A549 (cell line): Measurements from ENCODE around the gene RFPL2. TPM values are rescaled to one million over a fixed set of nuclear protein-coding genes. Genes with fewer than 3 reads are reported as not detected.
"Not testable (repeated sequence)": the region's sequence is repeated elsewhere in the genome, so short reads cannot be mapped to it uniquely, and the experiment has no call there.

Experiments used
- ATAC-seq, 2 experiments: fragments of 200-7000 bp in 1 of 2; fragments of >200 bp in 1 of 2; cut with Nextera tagmentation in 1 of 2; cut with Tn5 transposase in 1 of 2; 3 replicates each; pipeline versions ENCODE4 v1.8.0 to v1.9.1; 2018 to 2020; ENCODE audit warnings: mild to moderate bottlenecking in 1 of 2, moderate library complexity in 1 of 2
- CTCF ChIA-PET: fragments of 300-600 bp; sonication (Branson Sonifier 250); formaldehyde crosslinking; extraction: SDS; loops from one replicate; lab custom pipeline; 2021; ENCODE audit warnings: antibody characterized with exemption, inconsistent platforms; lab: Yijun Ruan, JAX
- POLR2A ChIA-PET: fragments of 350-600 bp; formaldehyde crosslinking; extraction: SDS; loops from one replicate; lab custom pipeline; 2021; ENCODE audit warnings: antibody characterized with exemption, inconsistent platforms; lab: Yijun Ruan, JAX
- DNase-seq, 2 experiments: peaks; one replicate each; pipeline versions ENCODE4 v3.0.0 to v3.0.0-alpha.2; 2011 to 2016; ENCODE audit warnings: low read depth in 1 of 2, low spot score in 1 of 2
- FAIRE-seq: peaks from 2 replicates; lab custom pipeline; 2011; peaks lifted over from hg19 to GRCh38; lab: Jason Lieb, UNC
- H3K27ac ChIP-seq, 2 experiments: fragments of >200 bp; sonication (Bioruptor Twin); formaldehyde crosslinking; 3 replicates each; pipeline ENCODE4 v1.5.1; 2016 to 2017
- H3K4me1 ChIP-seq: fragments of >200 bp; sonication (Bioruptor Twin); formaldehyde crosslinking; 3 replicates; pipeline ENCODE4 v1.6.1; 2016
- H3K4me2 ChIP-seq: fragments of >200 bp; sonication (Bioruptor Twin); formaldehyde crosslinking; 3 replicates; pipeline ENCODE4 v1.6.1; 2016
- H3K4me3 ChIP-seq: fragments of >200 bp; sonication (Bioruptor Twin); formaldehyde crosslinking; 3 replicates; pipeline ENCODE4 v1.5.1; 2016
- H3K9me3 ChIP-seq: fragments of >200 bp; sonication (Bioruptor Twin); formaldehyde crosslinking; 3 replicates; pipeline ENCODE4 v1.6.1; 2016
- CBX2 ChIP-seq: fragments of 200-600 bp; sonication (generic); IDR thresholded peaks from 2 replicates; pipeline ENCODE4 v1.6.1; 2016; ENCODE audit warnings: low read depth, mild to moderate bottlenecking, borderline replicate concordance
- CHD4 ChIP-seq: fragments of 200-600 bp; sonication (generic); IDR thresholded peaks from 2 replicates; pipeline ENCODE4 v1.6.1; 2016; ENCODE audit warnings: antibody characterized with exemption, mild to moderate bottlenecking, borderline replicate concordance
- JUN ChIP-seq, 2 experiments: fragments of >200 bp; sonication (Bioruptor Twin); formaldehyde crosslinking; IDR thresholded peaks; 2 replicates in 1 of 2; 3 replicates in 1 of 2; pipeline ENCODE4 v1.6.1; 2016 to 2017
- KDM5A ChIP-seq: fragments of 200-600 bp; sonication (generic); IDR thresholded peaks from 2 replicates; pipeline ENCODE4 v1.6.1; 2016; ENCODE audit warnings: antibody characterized with exemption, mild to moderate bottlenecking
- RFX5 ChIP-seq: fragments of 450-650 bp; IDR thresholded peaks from 2 replicates; pipeline ENCODE4 v1.7.1; 2014; ENCODE audit warnings: antibody characterized with exemption, mild to moderate bottlenecking, moderate library complexity
- WGBS: methylation state at CpG from one replicate; pipeline ENCODE4 v1.1.6; 2017; ENCODE audit errors: missing lambda C conversion rate; 5-methylcytosine and 5-hydroxymethylcytosine counted together
- polyA plus RNA-seq, 4 experiments: library from polyadenylated mRNA; depleted of rRNA in 3 of 4; stranded (reverse); fragments of >200 nt; fragmentation: RNase III in 1 of 4; extraction: RNeasy Plus Mini Kit Qiagen cat#74134 plus additional on column Dnase treatment in 1 of 4; gene quantifications; 2 replicates in 3 of 4; 3 replicates in 1 of 4; pipeline ENCODE4 v1.2.3, GENCODE V29; 2011 to 2017
- TF ChIP-seq, protein P1 (sequence below): fragments of >200 bp; sonication (Bioruptor Twin); formaldehyde crosslinking; IDR thresholded peaks from 3 replicates; pipeline ENCODE4 v1.5.1; 2016
- TF ChIP-seq, protein P2 (sequence below): fragments of >200 bp; sonication (Bioruptor Twin); formaldehyde crosslinking; IDR thresholded peaks from 3 replicates; pipeline ENCODE4 v1.6.1; 2016
- TF ChIP-seq, protein P3 (sequence below): fragments of 250-450 bp; sonication (Bioruptor Pico); IDR thresholded peaks from 2 replicates; pipeline ENCODE4 v1.5.0; 2021; ENCODE audit warnings: mild to moderate bottlenecking, moderate library complexity, borderline replicate concordance

The RFPL2 gene
- polyA plus RNA-seq, 2 of the 4 experiments (the other 2 are of a cell fraction): 0.19 to 0.25 TPM

DNA sequence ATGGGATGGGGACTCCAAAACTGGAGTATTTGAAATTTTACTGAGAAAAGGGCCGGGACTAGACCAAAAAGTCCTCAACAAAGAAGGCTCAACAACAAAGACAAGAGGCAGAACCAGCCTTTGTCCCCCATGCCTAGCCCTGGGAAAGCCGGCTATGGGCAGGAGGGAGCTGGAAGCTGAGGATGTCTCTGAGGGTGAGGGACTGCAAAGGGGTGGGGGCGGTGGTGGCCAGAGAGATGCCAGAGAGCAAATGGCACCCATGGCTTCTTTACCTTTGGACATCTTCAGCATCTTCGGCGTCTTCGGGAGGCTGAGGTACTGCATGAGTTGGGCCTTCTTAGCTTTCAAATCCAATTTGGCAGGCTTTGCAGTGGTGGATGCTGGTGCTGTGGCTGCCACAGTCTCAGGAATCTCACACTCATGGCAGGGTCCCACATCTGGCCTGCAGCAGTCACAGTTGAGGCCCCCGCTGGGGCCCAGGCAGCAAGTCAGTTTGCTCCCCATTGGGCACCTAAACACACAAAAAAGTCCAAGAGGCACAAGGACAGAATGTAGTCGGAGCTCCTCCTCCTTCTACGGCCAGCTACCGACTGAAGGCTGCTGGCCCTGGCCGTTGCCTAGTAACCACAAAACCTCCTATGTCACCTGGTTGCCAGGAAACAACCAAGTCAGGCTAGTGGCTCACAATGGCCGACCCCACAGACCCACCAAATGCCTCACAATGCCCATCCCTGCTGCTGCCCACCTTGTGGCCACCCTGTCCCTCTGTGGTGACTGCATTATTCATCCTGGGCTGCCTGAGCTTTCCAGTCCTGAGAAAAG is 46.0 kb downstream of the RFPL2 start, which contains the start of gene C22orf42:
TSS of gene C22orf42 (minus strand) at position 592 of the 822 bp plus-strand sequence. CDS start at position 504, 88 bp downstream.
- Histone ChIP-seq H3K4me1 (no peaks in the 10 kb centered on the region), H3K27ac (no peak within 1 kb of the TSS), H3K4me2 (no peak within 1 kb of the TSS), H3K4me3 (no peak within 1 kb of the TSS), H3K9me3 (no peaks in the 10 kb centered on the region)
- DNase-seq: no peak
- POLR2A ChIA-PET: no interaction called here
- no peak for ATAC-seq
- TF ChIP-seq CBX2 (no peak), JUN (IDR thresholded peaks at IDR 0.05) (no peak), RFX5 (no peak), CHD4 (no peak), KDM5A (no peak)
- TF ChIP-seq, protein P1, sequence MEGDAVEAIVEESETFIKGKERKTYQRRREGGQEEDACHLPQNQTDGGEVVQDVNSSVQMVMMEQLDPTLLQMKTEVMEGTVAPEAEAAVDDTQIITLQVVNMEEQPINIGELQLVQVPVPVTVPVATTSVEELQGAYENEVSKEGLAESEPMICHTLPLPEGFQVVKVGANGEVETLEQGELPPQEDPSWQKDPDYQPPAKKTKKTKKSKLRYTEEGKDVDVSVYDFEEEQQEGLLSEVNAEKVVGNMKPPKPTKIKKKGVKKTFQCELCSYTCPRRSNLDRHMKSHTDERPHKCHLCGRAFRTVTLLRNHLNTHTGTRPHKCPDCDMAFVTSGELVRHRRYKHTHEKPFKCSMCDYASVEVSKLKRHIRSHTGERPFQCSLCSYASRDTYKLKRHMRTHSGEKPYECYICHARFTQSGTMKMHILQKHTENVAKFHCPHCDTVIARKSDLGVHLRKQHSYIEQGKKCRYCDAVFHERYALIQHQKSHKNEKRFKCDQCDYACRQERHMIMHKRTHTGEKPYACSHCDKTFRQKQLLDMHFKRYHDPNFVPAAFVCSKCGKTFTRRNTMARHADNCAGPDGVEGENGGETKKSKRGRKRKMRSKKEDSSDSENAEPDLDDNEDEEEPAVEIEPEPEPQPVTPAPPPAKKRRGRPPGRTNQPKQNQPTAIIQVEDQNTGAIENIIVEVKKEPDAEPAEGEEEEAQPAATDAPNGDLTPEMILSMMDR: no peak
- TF ChIP-seq, protein P2, sequence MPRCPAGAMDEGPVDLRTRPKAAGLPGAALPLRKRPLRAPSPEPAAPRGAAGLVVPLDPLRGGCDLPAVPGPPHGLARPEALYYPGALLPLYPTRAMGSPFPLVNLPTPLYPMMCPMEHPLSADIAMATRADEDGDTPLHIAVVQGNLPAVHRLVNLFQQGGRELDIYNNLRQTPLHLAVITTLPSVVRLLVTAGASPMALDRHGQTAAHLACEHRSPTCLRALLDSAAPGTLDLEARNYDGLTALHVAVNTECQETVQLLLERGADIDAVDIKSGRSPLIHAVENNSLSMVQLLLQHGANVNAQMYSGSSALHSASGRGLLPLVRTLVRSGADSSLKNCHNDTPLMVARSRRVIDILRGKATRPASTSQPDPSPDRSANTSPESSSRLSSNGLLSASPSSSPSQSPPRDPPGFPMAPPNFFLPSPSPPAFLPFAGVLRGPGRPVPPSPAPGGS: no peak
- TF ChIP-seq, protein P3, sequence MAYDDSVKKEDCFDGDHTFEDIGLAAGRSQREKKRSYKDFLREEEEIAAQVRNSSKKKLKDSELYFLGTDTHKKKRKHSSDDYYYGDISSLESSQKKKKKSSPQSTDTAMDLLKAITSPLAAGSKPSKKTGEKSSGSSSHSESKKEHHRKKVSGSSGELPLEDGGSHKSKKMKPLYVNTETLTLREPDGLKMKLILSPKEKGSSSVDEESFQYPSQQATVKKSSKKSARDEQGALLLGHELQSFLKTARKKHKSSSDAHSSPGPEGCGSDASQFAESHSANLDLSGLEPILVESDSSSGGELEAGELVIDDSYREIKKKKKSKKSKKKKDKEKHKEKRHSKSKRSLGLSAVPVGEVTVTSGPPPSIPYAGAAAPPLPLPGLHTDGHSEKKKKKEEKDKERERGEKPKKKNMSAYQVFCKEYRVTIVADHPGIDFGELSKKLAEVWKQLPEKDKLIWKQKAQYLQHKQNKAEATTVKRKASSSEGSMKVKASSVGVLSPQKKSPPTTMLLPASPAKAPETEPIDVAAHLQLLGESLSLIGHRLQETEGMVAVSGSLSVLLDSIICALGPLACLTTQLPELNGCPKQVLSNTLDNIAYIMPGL (CRISPR knock-in tag): no peak
- whole genome bisulfite sequencing: 33% methylated on average over 7 of the region's 12 CpGs
- FAIRE-seq: no peak
- CTCF ChIA-PET: interaction anchor here (0.5 kb wide), 1 partner anchor 68 kb away, joined by 4 read pairs; no protein-coding TSS in a partner anchor

DNA sequence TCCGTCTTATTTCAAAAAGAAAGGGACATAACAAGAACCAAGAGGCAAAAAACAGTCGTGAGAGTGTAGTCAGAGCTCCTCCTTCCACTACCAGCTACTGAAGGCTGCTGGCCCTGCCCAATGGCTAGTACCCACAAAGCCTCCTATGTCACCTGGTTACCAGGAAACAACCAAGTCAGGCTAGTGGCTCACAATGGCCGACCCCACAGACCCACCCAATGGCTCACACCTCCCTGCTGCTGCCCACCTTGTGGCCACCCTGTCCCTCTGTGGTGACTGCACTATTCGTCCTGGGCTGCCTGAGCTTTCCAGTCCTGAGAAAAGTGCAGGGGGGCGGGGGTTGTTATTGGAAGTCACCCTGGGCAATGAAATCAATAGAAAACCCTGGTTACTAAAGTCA is 47.2 kb downstream of the RFPL2 start:
- CTCF ChIA-PET, H3K4me2 ChIP-seq, H3K9me3 ChIP-seq, ATAC-seq, DNase-seq, FAIRE-seq, H3K27ac ChIP-seq, H3K4me1 ChIP-seq, POLR2A ChIA-PET, H3K4me3 ChIP-seq: not testable (repeated sequence)
- WGBS: 37% methylated on average over 5 of the region's 5 CpGs

DNA sequence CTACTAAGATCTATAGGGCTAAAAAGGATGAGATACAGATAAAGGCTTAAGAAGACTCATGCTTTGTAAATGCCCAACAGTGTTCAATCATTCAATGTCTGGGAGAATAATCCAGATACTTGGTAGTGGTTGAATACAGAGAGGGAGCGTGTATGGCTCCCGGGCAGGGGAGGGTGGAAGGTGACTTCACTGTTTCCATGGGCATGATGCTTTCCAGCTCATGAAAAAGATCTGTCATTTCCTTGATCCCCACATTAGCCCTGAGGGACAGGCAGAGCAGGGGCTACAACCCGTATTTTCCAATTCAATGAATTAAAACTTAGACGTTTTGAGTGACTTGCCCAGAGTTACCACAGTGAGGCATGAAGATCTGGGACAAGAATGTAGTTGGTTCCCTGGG is 50.1 kb downstream of the RFPL2 start:
- H3K4me3 ChIP-seq, H3K4me1 ChIP-seq, POLR2A ChIA-PET, DNase-seq, ATAC-seq, H3K9me3 ChIP-seq, H3K4me2 ChIP-seq, FAIRE-seq, H3K27ac ChIP-seq, CTCF ChIA-PET: not testable (repeated sequence)
- WGBS: 36% methylated on average over 4 of the region's 4 CpGs

DNA sequence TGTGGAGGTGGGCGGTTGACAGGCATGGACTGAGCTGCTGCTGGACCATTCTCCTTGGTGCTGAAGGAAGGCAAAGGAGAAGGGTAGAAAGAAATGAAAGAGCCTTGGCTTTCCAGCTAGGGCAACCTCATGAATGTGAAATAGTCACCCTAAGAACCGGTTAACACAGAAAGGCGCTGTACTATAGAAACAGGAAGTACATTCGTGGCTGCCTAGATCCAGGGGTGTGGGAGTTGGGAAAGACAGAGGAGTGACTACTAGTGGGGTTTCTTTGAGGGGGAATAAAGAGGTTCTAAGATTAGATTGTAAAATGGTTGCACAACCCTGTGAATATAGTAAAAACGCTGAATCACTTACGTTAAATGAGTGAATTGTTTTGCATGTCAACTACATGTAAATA is 53.2 kb downstream of the RFPL2 start:
- WGBS: 80% methylated on average over 6 of the region's 6 CpGs
- H3K4me3 ChIP-seq, DNase-seq, H3K4me1 ChIP-seq, FAIRE-seq, H3K4me2 ChIP-seq, POLR2A ChIA-PET, H3K27ac ChIP-seq, H3K9me3 ChIP-seq, ATAC-seq, CTCF ChIA-PET: not testable (repeated sequence)

DNA sequence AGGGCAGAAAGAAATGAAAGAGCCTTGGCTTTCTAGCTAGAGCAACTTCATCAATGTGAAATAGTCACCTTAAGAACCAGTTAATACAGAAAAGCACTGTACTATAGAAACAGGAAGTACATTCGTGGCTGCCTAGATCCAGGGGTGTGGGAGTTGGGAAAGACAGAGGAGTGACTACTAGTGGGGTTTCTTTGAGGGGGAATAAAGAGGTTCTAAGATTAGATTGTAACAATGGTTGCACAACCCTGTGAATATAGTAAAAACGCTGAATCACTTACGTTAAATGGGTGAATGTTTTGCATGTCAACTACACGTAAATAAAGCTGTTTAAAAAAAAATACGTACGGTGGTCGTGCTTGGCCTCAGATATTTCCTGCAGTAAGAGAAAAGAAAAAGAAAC is 54.2 kb downstream of the RFPL2 start:
- H3K9me3 ChIP-seq, H3K4me3 ChIP-seq, CTCF ChIA-PET, FAIRE-seq, H3K4me1 ChIP-seq, H3K4me2 ChIP-seq, DNase-seq, POLR2A ChIA-PET, H3K27ac ChIP-seq, ATAC-seq: not testable (repeated sequence)
- WGBS: 79% methylated on average over 7 of the region's 7 CpGs

DNA sequence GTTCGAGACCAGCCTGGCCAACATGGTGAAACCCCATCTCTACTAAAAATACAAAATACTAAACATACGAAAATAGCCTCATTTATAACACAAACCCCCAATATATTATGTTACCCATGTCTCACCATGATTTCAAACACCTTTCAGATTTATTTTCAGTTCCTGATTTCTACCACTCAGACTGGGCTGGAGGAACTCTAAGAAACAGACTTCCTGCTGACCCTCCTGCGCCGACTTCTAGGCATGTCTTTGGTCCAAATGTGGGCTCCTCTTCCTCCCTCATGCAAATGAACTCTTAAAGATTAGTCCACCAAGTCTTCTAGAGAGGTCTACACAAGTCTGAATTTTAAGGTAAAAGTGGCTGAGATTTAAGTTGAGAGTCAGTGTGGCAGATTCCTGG is 56.5 kb downstream of the RFPL2 start:
- CTCF ChIA-PET, H3K27ac ChIP-seq, H3K4me1 ChIP-seq, ATAC-seq, FAIRE-seq, H3K9me3 ChIP-seq, H3K4me3 ChIP-seq, POLR2A ChIA-PET, DNase-seq, H3K4me2 ChIP-seq: not testable (repeated sequence)
- WGBS: 69% methylated on average over 4 of the region's 4 CpGs

DNA sequence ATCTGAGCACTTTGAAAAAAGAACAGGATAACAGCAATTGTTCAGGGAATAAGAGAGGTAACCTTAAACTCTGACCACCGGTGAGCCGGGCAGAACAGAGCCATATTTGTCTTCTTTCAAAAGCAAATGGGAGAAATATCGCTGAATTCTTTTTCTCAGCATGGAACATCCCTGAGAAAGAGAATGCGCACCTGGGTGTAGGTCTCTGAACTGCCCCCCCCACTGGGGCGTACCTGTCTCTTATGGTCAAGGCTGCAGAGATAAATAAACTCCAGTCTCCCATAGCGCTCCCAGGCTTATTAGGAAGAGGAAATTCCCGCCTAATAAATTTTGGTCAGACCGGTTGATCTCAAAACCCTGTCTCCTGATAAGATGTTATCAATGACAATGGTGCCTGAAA is 57.7 kb downstream of the RFPL2 start:
- not testable (repeated sequence) for H3K4me2 ChIP-seq
- 53% methylated on average over 8 of the region's 8 CpGs for WGBS

More for the DNA sequence above, 57.7 kb downstream of the RFPL2 start:
- H3K27ac ChIP-seq, FAIRE-seq, H3K4me3 ChIP-seq, H3K4me1 ChIP-seq, H3K9me3 ChIP-seq, ATAC-seq, CTCF ChIA-PET, POLR2A ChIA-PET, DNase-seq: not testable (repeated sequence)
